ENCODE data around the gene DCP1B. TPM values are rescaled to one million over a fixed set of nuclear protein-coding genes. Genes with fewer than 3 reads are reported as not detected.

The DCP1B gene
- total and polyA plus RNA-seq, 2 of the 4 experiments (the other 2 are of a cell fraction): 13.3 to 19.7 TPM

DNA sequence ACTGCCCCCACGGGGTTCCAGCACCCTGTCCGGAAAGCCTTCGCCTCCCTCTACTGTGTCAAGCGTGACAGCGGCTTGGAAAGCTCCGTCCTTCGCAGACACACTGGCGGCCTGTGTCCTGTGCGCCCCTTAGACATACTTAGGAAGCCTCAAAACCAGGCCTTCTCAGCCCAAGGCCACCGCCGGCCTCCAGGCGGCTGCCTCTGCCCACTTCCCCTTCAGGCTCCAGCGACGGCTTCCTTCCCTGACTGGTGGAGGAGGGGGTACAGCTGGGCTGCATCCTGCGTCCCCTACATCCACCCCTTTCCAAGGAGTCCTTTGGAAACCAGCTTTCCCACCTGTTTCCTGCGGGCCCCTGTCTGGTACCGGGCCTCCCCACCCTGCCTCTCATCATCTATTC is 83.3 kb downstream of the DCP1B start:
- no peaks in the 10 kb centered on the region for H3K36me3 ChIP-seq (ENCODE audit: control insufficient read depth, insufficient read depth, low read length)
- H2AFZ ChIP-seq (replicated peaks; ENCODE audit: low read length, poor library complexity): no peak overlapping the region
- H2BK5ac ChIP-seq (ENCODE audit: low read depth, low read length, poor library complexity, severe bottlenecking): no peak overlapping the region
- H3K79me1 ChIP-seq (ENCODE audit: low read depth in 1 of 2, low read length in 2 of 2): no peaks in the 10 kb centered on the region
- ChIA-PET CTCF (no interaction called here), POLR2A (ENCODE audit: unreplicated experiment) (no interaction called here)
- no peak overlapping the region for H3K23ac ChIP-seq (ENCODE audit: low read depth, low read length)
- no peak overlapping the region for H2AK9ac ChIP-seq (replicated peaks; ENCODE audit: low read depth, low read length, poor library complexity)
- H3K4me3 ChIP-seq (ENCODE audit: insufficient read depth, low read depth, low read length): no peak overlapping the region
- H4K5ac ChIP-seq (ENCODE audit: low read depth, low read length): no peak overlapping the region
- 80% methylated on average over 1 of the region's 17 CpGs; no CpG with 5 or more reads in 1 of the 2 experiments for WGBS, 2 experiments (ENCODE audit: extremely low coverage in 2 of 2, insufficient read length in 1 of 2)
- H3K14ac ChIP-seq (replicated peaks; ENCODE audit: low read depth, low read length): no peak overlapping the region
- H3K9ac ChIP-seq (ENCODE audit: low read depth, low read length): no peak overlapping the region
- H2BK120ac ChIP-seq (ENCODE audit: low read depth, low read length): no peak overlapping the region
- no peaks in the 10 kb centered on the region for H3K4me1 ChIP-seq (ENCODE audit: control insufficient read depth, insufficient read depth, low read length)
- dilution Hi-C loops (cut with HindIII; ENCODE audit: low sequenced_read_pairs, unreplicated experiment): no loop called here
- H4K20me1 ChIP-seq (ENCODE audit: insufficient read depth, low read length): no peaks in the 10 kb centered on the region
- H4K91ac ChIP-seq (ENCODE audit: insufficient read depth, low read depth, low read length): no peak overlapping the region
- no peak overlapping the region for H4K8ac ChIP-seq (ENCODE audit: low read depth in 2 of 2, low read length in 2 of 2)
- peaks cover 69% of the 10 kb centered on the region for H3K27me3 ChIP-seq (ENCODE audit: control insufficient read depth, insufficient read depth, low read length)
- no peak overlapping the region for H2AK5ac ChIP-seq (ENCODE audit: low read depth, low read length)
- in situ Hi-C loops (cut with MboI; ENCODE audit: low sequenced_read_pairs): no loop called here
- ATAC-seq (ENCODE audit: low read depth): no peak
- intact Hi-C loops (cut with micrococcal nuclease): no loop called here
- H3K4me2 ChIP-seq (ENCODE audit: low read depth, low read length): no peak overlapping the region
- TF ChIP-seq CHD1 (IDR thresholded peaks at IDR 0.05; ENCODE audit: low read depth, low read length) (no peak), RAD21 (IDR thresholded peaks at IDR 0.05; ENCODE audit: low read length) (no peak), MAZ (IDR thresholded peaks at IDR 0.05; ENCODE audit: borderline replicate concordance, low read depth, low read length) (no peak), FOS (IDR thresholded peaks at IDR 0.05; ENCODE audit: low read depth, low read length) (no peak), SMC3 (IDR thresholded peaks at IDR 0.05; ENCODE audit: low read depth, low read length) (no peak), RCOR1 (IDR thresholded peaks at IDR 0.05; ENCODE audit: insufficient replicate concordance, low read length) (no peak), NFE2L2 (IDR thresholded peaks at IDR 0.05; ENCODE audit: low read depth, low read length) (no peak), MAFK (IDR thresholded peaks at IDR 0.05; ENCODE audit: low read depth, low read length) (no peak), POLR2A (IDR thresholded peaks at IDR 0.05; ENCODE audit: low read depth, low read length) (no peak), CEBPB (IDR thresholded peaks at IDR 0.05; ENCODE audit: low read depth, low read length) (no peak), RFX5 (IDR thresholded peaks at IDR 0.05; ENCODE audit: low read depth, low read length) (no peak), MXI1 (IDR thresholded peaks at IDR 0.05; ENCODE audit: borderline replicate concordance, low read depth, low read length) (no peak), BHLHE40 (IDR thresholded peaks at IDR 0.05; ENCODE audit: low read depth, low read length) (no peak)
- TF ChIP-seq, protein P1, sequence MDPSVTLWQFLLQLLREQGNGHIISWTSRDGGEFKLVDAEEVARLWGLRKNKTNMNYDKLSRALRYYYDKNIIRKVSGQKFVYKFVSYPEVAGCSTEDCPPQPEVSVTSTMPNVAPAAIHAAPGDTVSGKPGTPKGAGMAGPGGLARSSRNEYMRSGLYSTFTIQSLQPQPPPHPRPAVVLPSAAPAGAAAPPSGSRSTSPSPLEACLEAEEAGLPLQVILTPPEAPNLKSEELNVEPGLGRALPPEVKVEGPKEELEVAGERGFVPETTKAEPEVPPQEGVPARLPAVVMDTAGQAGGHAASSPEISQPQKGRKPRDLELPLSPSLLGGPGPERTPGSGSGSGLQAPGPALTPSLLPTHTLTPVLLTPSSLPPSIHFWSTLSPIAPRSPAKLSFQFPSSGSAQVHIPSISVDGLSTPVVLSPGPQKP (IDR thresholded peaks at IDR 0.05; ENCODE audit: borderline replicate concordance, low read depth, low read length): no peak
- TF ChIP-seq, protein P2, sequence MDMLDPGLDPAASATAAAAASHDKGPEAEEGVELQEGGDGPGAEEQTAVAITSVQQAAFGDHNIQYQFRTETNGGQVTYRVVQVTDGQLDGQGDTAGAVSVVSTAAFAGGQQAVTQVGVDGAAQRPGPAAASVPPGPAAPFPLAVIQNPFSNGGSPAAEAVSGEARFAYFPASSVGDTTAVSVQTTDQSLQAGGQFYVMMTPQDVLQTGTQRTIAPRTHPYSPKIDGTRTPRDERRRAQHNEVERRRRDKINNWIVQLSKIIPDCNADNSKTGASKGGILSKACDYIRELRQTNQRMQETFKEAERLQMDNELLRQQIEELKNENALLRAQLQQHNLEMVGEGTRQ (IDR thresholded peaks at IDR 0.05; ENCODE audit: low read depth, low read length): no peak
- TF ChIP-seq, protein P3, sequence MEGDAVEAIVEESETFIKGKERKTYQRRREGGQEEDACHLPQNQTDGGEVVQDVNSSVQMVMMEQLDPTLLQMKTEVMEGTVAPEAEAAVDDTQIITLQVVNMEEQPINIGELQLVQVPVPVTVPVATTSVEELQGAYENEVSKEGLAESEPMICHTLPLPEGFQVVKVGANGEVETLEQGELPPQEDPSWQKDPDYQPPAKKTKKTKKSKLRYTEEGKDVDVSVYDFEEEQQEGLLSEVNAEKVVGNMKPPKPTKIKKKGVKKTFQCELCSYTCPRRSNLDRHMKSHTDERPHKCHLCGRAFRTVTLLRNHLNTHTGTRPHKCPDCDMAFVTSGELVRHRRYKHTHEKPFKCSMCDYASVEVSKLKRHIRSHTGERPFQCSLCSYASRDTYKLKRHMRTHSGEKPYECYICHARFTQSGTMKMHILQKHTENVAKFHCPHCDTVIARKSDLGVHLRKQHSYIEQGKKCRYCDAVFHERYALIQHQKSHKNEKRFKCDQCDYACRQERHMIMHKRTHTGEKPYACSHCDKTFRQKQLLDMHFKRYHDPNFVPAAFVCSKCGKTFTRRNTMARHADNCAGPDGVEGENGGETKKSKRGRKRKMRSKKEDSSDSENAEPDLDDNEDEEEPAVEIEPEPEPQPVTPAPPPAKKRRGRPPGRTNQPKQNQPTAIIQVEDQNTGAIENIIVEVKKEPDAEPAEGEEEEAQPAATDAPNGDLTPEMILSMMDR (conservative IDR thresholded peaks at IDR 0.05; ENCODE audit: low read depth, low read length): no peak
- H3K56ac ChIP-seq (ENCODE audit: extremely low read depth, insufficient read depth, low read length): no peak overlapping the region
- BruUV-seq (replicated peaks): no TSS peak
- no peak overlapping the region for H3K27ac ChIP-seq (ENCODE audit: insufficient read depth, low read length)
- no peak overlapping the region for H3K18ac ChIP-seq (ENCODE audit: low read depth, low read length)
- no peak overlapping the region for H3K4ac ChIP-seq (ENCODE audit: low read depth, low read length)
- no peak overlapping the region for H2BK15ac ChIP-seq (ENCODE audit: low read depth, low read length)
- H3K9me1 ChIP-seq (ENCODE audit: insufficient read depth, low read length): no peaks in the 10 kb centered on the region
- H3K9me3 ChIP-seq (ENCODE audit: control insufficient read depth, insufficient read depth, low read length): no peaks in the 10 kb centered on the region
- DNase-seq: no peak
- no peak overlapping the region for H2BK20ac ChIP-seq (ENCODE audit: low read depth, low read length)
